H54 (cell line): ENCODE results near the gene SNED1.

Source experiments
- DNase-seq: peaks from one replicate; pipeline ENCODE4 v3.0.0; 2011; ENCODE audit warnings: low spot score, mixed read lengths; ENCODE audit not compliant: insufficient read length
- FAIRE-seq: peaks from 3 replicates; lab custom pipeline; 2011; peaks lifted over from hg19 to GRCh38; lab: Jason Lieb, UNC
- POLR2A ChIP-seq: IDR thresholded peaks from 2 replicates; pipeline ENCODE4 v1.6.1; 2011; ENCODE audit warnings: low read depth, mild to moderate bottlenecking, low read length

Gene SNED1

DNA sequence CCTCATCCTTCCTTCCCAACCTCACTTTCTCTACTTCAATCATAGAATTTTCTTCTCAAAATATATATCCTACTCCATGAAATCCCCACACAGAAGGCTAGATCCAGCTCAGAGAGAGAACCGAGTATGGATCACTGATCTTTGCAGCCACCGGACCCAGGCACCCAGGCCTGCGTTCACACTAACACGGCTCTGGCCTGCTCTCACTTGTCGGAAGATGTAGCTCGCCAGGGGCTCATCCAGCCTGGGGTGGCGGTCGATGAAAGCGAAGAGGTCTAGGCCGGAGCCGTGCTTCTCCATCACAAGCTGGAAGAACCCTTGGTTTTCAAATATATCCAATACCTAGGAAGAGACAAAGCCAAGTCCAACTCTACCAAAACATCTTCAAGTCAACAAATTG lies 116.4 kb downstream of the SNED1 start:
- FAIRE-seq (no peak), DNase-seq (no peak)
- TF ChIP-seq POLR2A = no peak

DNA sequence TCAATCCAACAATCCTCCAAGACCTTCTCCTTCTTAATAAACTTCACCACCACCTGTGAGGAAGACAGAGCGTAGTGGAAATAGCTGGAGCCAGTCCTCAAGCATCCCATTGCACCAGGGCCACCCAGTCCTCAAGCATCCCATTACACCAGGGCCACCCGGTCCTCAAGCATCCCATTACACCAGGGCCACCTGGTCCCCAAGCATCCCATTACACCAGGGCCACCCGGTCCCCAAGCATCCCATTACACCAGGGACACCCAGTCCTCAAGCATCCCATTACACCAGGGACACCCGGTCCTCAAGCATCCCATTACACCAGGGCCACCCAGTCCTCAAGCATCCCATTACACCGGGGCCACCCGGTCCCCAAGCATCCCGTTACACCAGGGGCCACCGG lies 116.9 kb downstream of the SNED1 start:
- DNase-seq (no peak), FAIRE-seq (no peak)
- TF ChIP-seq POLR2A = no peak

DNA sequence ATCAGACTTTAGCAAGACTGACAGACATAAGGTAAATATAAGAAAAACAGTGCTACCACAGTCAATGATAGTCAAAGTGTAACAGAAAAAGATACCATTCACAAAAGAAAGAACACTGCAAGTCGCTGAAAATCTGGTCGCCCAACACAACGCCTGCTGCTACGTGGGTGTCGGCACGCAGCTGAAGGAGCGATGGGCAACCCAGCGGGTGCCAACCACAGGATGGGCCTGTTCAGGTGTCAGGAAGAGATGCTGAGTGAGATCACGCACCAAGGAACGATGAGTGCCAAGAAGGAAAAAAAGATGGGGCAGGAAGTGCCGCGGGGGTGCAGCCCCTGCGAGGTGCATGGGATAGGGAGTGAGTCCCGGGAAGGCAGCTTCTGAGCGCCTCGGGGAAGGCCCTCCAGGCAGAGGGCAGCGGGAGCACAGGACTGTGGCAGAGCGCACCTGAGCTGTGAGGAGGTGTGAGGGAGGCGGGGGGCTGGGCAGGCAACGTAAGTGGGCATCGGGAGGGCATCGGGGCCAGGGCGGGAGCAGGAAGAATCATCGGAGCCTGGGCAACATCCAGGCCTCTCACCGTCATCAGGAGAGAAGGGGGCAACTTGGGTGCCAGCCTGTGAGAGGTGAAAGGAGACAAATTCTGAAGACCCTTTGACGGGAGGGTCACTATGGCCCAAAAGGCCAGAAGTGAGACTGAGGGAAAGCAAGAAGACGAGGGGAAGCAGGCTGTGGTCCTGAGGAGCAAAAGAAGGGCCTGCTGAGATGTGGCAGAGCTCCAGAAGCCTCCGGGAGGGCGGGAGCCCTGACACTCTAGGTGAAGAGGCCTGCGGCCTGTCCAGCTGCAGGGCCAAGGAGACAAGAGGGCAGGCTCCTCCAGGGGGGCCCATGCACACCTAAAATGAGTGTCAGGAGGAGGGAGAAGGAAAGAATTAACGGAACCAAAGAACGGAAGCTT lies 118.5 kb downstream of the SNED1 start:
- TF ChIP-seq POLR2A = no peak
- DNase-seq (no peak), FAIRE-seq (no peak)

DNA sequence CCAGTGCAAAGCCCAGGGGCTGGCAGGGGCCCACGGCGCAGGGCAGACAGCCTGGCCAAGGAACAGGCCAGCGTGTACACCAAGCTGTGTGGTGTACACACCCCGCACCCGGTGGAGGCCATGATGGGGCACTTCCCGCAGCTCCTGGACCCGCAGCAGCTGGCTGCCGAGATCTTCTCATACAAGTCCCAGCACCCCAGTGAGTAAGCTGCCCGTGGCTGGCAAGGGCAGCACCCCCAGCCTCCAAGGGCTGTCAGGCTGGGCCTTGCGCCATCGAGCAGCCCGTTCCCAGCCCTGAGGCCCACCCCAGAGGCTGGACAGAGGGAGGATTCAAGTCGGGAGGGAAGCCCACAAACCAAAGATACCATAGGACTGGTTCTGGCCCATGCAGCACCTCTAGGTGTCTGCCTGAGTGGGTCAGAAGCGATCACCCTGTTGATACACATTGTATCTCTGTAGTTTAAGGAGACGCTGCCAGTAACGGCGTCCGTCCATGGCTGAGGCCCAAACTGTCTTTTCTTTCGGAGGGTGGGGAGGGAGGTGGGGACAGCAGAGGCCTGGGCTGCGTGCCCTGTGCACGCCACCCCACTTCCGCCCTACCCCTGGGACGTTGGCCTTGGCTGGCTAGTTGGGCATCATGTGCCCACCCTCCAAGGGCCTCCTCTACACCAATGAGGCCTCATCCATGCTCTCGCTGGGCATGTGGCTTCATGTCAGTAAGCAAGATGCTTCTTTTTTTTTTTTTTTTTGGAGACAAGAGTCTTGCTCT lies 120.5 kb downstream of the SNED1 start:
- FAIRE-seq = no peak
- DNase-seq = no peak
- no peak for TF ChIP-seq POLR2A

DNA sequence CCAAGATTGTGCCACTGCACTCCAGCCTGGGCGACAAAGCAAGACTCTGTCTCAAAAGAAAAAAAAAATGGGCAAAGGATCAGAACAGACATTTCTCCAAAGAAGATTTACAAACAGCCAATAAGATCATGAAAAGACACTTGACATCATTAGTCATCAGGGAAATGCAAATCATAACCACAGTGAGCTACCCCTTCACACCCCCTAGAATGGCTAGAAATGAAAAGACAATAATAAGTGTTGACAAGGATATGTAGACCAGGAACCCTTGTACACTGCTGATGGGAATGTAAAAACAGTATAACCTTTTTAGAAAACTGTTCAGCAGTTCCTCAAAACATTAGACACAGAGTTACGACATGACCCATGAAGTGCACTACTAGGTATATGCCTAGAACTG lies 122.0 kb downstream of the SNED1 start:
- FAIRE-seq (no peak), DNase-seq (no peak)
- TF ChIP-seq POLR2A = no peak

DNA sequence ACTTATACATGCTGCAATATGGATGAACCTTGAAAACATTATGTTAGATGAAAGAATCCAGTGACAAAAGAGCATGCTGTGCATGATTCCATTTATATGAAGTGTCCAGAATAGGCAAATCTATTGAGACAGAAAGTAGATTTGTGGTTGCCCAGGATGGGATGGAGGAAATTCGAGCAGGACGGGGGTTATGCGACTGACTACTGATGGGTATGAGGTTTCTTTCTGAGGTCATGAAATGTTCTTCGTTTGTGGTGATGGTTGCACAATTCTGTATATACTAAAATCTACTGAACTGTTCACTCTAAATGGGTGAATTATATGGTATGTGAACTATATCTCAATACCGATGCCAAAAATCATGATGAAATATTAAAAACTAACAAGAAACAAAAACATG lies 122.6 kb downstream of the SNED1 start:
- no peak for TF ChIP-seq POLR2A
- no peak for FAIRE-seq
- no peak for DNase-seq

DNA sequence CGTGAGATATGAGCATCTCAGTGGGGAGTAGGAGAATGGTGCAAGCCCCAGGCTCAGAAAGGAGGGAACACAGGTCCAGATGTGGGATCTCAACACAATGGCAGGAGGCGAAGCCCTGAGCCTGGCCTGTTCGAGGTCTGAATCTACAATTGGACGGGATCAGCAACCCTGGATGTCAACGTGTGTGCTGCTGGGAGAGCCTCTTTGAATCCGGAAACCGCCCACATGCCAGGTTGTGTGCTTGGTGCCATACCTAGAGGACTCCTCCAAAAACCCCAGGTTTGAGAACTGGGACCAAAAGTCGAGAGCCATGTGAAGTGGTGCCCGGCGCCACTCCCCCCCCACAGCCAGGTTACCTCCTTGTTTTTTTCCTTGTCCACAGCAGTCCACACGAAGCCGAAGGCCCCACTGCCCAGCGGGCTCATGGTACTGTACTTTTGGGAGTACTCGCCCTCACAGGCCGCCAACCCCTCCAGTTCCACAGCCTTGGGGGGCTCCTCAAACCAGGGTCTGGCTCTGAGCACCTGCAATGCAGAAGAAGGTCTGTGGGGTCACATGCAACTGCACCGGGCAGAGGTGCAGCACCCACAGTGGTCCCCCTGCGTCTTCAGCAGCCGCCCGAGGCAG lies 124.1 kb downstream of the SNED1 start:
- TF ChIP-seq POLR2A = no peak
- no peak for FAIRE-seq
- no peak for DNase-seq

DNA sequence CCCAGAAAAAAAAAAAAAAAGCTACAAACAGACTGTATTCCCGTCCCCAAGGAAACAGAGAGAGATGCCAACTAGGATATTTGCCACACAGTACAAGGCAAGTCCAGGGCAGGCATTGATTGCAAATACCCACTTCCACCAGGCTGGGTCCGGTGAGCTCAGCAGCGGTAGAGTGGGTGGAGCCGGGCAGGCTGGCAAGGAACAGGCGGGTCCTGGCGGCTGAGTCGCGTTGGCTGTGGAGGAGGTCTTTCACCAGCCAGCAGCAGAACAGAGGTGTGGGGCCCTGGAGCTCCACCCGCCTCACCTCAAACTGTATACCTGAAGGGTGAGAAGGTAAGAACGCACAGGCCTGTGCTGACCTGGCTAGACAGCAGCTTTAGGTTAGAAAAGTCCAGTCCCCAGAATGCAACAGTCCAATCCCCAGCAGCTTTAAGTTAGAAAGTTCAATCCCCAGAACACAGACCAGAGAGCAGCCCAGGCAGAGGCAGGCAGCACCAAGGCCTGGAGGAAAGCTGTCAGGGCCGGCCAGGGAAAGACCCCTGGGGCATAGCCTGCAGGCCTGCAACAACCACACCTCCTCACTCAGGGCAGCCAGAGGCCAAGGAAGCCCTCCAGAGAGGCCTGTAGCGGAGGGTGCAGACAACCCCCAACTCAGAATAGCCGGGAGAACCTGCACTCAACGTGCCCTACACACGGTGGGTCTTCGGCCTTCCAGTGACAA lies 125.6 kb downstream of the SNED1 start:
- peak; percentile 30 for DNase-seq
- no peak for TF ChIP-seq POLR2A
- FAIRE-seq = no peak

DNA sequence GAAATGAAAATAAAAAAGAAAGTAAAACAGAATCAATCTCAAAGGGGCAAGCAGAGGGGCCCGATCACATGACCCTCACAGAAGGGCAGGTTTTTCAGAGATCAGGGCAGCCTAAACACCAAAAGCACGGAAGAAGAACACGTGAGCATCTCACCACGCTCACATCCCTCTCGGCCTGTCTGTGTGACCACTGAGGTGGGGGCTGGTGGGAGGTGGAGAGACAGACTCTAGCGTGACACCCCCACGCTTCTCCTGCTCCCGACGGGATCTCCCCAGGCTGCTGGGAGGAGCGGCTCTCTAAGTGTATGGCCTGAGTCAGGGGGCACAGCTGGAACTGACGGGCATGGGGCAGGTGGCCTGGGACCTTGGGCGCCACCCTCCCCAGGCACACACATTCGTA lies 127.2 kb downstream of the SNED1 start:
- DNase-seq (no peak), FAIRE-seq (no peak)
- TF ChIP-seq POLR2A = no peak

DNA sequence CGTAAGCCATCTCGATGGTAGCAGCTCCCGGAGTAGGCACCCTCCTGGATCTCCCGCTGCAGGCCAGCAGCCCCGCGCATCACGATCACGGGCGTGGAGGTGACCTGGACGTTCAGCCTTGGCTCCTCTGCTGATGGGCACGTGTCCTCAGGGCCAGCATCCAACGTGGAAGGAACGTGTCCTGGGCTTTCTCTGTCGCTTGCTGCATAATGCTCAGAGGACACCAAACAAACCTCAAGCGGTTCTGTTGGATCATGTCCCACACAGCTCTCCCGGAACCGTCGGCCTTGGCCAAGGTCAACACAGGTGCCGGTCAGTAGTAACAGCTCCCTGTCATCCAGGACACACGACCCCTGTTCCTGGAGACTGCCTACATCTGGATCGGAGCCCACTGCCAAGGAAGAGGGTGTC lies 127.8 kb downstream of the SNED1 start:
- DNase-seq (no peak), FAIRE-seq (no peak)
- no peak for TF ChIP-seq POLR2A

DNA sequence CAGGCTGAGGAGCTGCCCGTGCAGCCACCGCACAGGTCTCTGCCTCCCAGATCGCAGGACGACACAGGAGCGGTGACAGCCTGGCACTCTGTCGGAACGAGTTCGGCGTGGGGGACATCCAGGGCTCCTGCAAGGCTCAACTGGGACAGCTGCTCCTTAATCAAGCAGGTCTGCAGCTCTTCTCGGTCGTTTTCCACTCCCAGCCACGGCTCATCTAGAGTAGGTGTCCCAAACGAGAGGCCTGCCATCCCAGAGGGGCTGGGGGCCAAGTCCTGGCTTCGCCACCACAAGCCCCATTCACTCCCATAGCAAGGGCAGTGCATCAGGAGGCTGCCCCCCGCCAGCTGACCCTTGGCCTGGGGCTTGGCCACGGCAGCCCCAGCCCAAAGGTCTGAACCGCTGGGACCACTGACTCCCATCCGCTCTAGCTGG lies 128.4 kb downstream of the SNED1 start:
- FAIRE-seq (no peak), DNase-seq (no peak)
- no peak for TF ChIP-seq POLR2A

DNA sequence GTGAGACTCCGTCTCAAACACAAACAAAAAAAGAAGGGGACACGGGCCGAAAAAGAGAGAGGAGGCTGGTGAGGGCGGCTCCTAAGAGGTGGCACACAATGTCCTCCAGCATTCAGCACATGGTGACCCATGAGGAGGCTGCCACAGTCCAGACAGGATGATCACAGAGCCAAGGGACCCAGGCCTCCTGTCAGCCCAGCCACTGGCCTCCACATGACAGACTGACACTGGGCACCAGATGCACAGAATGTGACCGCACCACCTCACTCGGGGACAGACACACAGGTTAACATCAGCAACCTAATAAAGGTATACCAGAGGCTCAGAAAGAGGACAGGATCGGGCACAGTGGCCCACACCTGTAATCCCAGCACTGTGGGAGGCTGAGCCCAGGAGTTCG lies 129.8 kb downstream of the SNED1 start:
- no peak for TF ChIP-seq POLR2A
- no peak for DNase-seq
- FAIRE-seq = no peak

DNA sequence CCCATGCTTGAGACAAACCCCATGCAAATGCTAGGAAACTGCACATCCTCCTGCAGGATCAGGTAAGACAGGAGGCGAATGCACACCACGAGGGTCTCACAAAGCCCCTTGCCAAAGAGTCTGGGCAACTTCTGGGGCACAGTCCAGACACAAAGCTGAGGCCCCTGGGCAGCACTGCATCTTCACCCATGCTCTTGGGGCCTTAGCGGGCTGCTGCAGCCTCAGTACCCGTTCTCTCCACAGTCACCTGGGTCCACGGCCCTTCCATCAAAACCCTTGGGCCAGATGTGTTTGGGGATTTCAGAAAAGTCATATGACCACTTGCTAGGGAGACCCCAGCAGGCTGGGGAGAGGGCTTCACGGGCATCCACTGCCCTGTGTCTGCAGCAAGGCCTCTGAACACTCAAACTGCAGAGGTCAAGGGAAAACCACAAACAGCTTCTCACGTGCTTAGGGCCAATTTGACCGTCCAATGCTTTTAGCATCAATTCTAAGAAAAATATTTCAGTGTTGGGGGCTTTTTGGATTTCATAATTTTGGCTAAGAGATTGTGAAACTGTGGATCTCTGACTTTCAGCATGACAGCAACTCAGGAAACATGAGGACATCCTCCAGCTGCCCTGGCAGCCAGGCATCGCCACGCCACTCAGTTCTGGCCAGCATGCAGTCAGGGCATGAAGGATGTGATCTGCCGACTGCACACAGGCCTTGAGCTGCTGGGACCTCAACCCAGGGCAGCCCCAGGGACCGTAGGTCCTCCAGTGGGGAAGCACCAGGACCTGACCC lies 130.9 kb downstream of the SNED1 start:
- FAIRE-seq = no peak

More for the DNA sequence above, 130.9 kb downstream of the SNED1 start:
- no peak for TF ChIP-seq POLR2A
- DNase-seq = no peak
